WTC11 (cell line): ENCODE results near the gene KIF13A. TPM values are rescaled to one million over a fixed set of nuclear protein-coding genes. Genes with fewer than 3 reads are reported as not detected.

Experiments used
- ATAC-seq: fragments of 200-7000 bp; cut with Tn5 transposase; 2 replicates; pipeline ENCODE4 v1.10.0; 2021; ENCODE audit warnings: mild to moderate bottlenecking, moderate library complexity
- CTCF ChIA-PET: fragments of 300-600 bp; sonication (Branson Sonifier 250); formaldehyde crosslinking; loops from one replicate; lab custom pipeline; 2021; ENCODE audit warnings: antibody characterized with exemption; lab: Charles Lee
- POLR2A ChIA-PET: fragments of 350-600 bp; sonication (Branson Sonifier 250); formaldehyde crosslinking; loops from one replicate; lab custom pipeline; 2021; ENCODE audit warnings: antibody characterized with exemption; lab: Charles Lee
- DNase-seq: peaks from one replicate; pipeline ENCODE4 v3.0.0; 2021; ENCODE audit warnings: low spot score
- H3K27ac Mint-ChIP-seq: 2 replicates; pipeline ENCODE4 v1.8.0; 2021; ENCODE audit warnings: mixed read lengths
- H3K27me3 Mint-ChIP-seq: 2 replicates; pipeline ENCODE4 v1.8.0; 2021; ENCODE audit warnings: low read depth, mild to moderate bottlenecking, moderate library complexity, mixed read lengths
- H3K36me3 Mint-ChIP-seq: 2 replicates; pipeline ENCODE4 v1.8.0; 2021; ENCODE audit warnings: mixed read lengths
- H3K4me1 Mint-ChIP-seq: 2 replicates; pipeline ENCODE4 v1.8.0; 2022; ENCODE audit warnings: mixed read lengths
- H3K4me3 Mint-ChIP-seq: 2 replicates; pipeline ENCODE4 v1.8.0; 2021; ENCODE audit warnings: mild to moderate bottlenecking, moderate library complexity, mixed read lengths
- H3K9me3 Mint-ChIP-seq: 2 replicates; pipeline ENCODE4 v1.8.0; 2021; ENCODE audit warnings: mixed read lengths
- ARID4B ChIP-seq: sonication (generic); formaldehyde crosslinking; IDR thresholded peaks from 2 replicates; pipeline ENCODE4 v1.8.0; 2023; ENCODE audit warnings: missing genetic modification reagents, mild to moderate bottlenecking, borderline replicate concordance
- ATF6 ChIP-seq: sonication (generic); formaldehyde crosslinking; IDR thresholded peaks from 2 replicates; pipeline ENCODE4 v1.8.1; 2023; ENCODE audit warnings: mild to moderate bottlenecking, missing genetic modification reagents
- CREM ChIP-seq: sonication (generic); formaldehyde crosslinking; IDR thresholded peaks from 2 replicates; pipeline ENCODE4 v1.8.1; 2022; ENCODE audit warnings: mild to moderate bottlenecking, missing genetic modification reagents, moderate library complexity
- FOXJ3 ChIP-seq: sonication (generic); formaldehyde crosslinking; IDR thresholded peaks from 2 replicates; pipeline ENCODE4 v1.9.0; 2021; ENCODE audit warnings: missing genetic modification reagents, mild to moderate bottlenecking, borderline replicate concordance
- HMGA2 ChIP-seq: fragments of 250-450 bp; sonication (Bioruptor Pico); IDR thresholded peaks from 2 replicates; pipeline ENCODE4 v1.4.0; 2021; ENCODE audit warnings: mild to moderate bottlenecking, moderate library complexity
- MLX ChIP-seq: sonication (generic); formaldehyde crosslinking; IDR thresholded peaks from 2 replicates; pipeline ENCODE4 v1.8.1; 2023; ENCODE audit warnings: mild to moderate bottlenecking, missing genetic modification reagents, moderate library complexity
- MXD4 ChIP-seq: fragments of 250-450 bp; sonication (Bioruptor Pico); IDR thresholded peaks from 2 replicates; pipeline ENCODE4 v1.8.0; 2021; ENCODE audit warnings: mild to moderate bottlenecking, moderate library complexity, borderline replicate concordance
- PREB ChIP-seq: sonication (generic); formaldehyde crosslinking; IDR thresholded peaks from 2 replicates; pipeline ENCODE4 v1.8.1; 2022; ENCODE audit warnings: mild to moderate bottlenecking, missing genetic modification reagents, moderate library complexity, borderline replicate concordance
- SMAD4 ChIP-seq: sonication (generic); formaldehyde crosslinking; IDR thresholded peaks from 2 replicates; pipeline ENCODE4 v1.8.0; 2022; ENCODE audit warnings: mild to moderate bottlenecking, missing genetic modification reagents
- TCF7 ChIP-seq: sonication (generic); formaldehyde crosslinking; IDR thresholded peaks from 2 replicates; pipeline ENCODE4 v1.8.0; 2022; ENCODE audit warnings: mild to moderate bottlenecking, low read depth, missing genetic modification reagents, moderate library complexity
- TEAD1 ChIP-seq: sonication (generic); formaldehyde crosslinking; IDR thresholded peaks from 2 replicates; pipeline ENCODE4 v1.8.0; 2022; ENCODE audit warnings: mild to moderate bottlenecking, missing genetic modification reagents
- USF1 ChIP-seq: sonication (generic); formaldehyde crosslinking; IDR thresholded peaks from 2 replicates; pipeline ENCODE4 v1.8.0; 2022; ENCODE audit warnings: mild to moderate bottlenecking, missing genetic modification reagents
- ZMAT4 ChIP-seq: fragments of 250-450 bp; sonication (Bioruptor Pico); IDR thresholded peaks from 2 replicates; pipeline ENCODE4 v1.9.0; 2021; ENCODE audit warnings: mild to moderate bottlenecking
- ZNF232 ChIP-seq: sonication (generic); formaldehyde crosslinking; IDR thresholded peaks from 2 replicates; pipeline ENCODE4 v1.8.0; 2022; ENCODE audit warnings: mild to moderate bottlenecking, missing genetic modification reagents
- ZNF423 ChIP-seq: fragments of 250-450 bp; sonication (Bioruptor Pico); IDR thresholded peaks from 2 replicates; pipeline ENCODE4 v2.1.2; 2022; ENCODE audit warnings: mild to moderate bottlenecking, moderate library complexity
- ZNF512 ChIP-seq: sonication (generic); formaldehyde crosslinking; IDR thresholded peaks from 2 replicates; pipeline ENCODE4 v1.8.1; 2022; ENCODE audit warnings: missing genetic modification reagents, borderline replicate concordance
- ZNF532 ChIP-seq: fragments of 250-450 bp; sonication (Bioruptor Pico); IDR thresholded peaks from 2 replicates; pipeline ENCODE4 v1.9.0; 2021; ENCODE audit warnings: mild to moderate bottlenecking, borderline replicate concordance
- ZNF671 ChIP-seq: fragments of 250-450 bp; sonication (Bioruptor Pico); IDR thresholded peaks from 2 replicates; pipeline ENCODE4 v1.8.0; 2021; ENCODE audit warnings: mild to moderate bottlenecking
- total RNA-seq: library from RNA; stranded (reverse); gene quantifications from 3 replicates; pipeline ENCODE4 v1.2.3, GENCODE V29; 2021

Gene KIF13A
- total RNA-seq, 1 experiment from 2014 or later, result 32.7 TPM

- peaks cover 22% of the 10 kb centered on the region for H3K4me1 Mint-ChIP-seq
- H3K27me3 Mint-ChIP-seq, result no peaks in the 10 kb centered on the region
- ChIA-PET POLR2A (no interaction called here), CTCF (no interaction called here)
- TF ChIP-seq ZNF423 (no peak), ARID4B (CRISPR knock-in tag) (no peak), MLX (CRISPR knock-in tag) (no peak), ZNF512 (CRISPR knock-in tag) (no peak), CREM (CRISPR knock-in tag) (no peak), ZMAT4 (CRISPR knock-in tag) (no peak), HMGA2 (CRISPR knock-in tag) (no peak), ZNF232 (CRISPR knock-in tag) (no peak), ZNF532 (CRISPR knock-in tag) (no peak), USF1 (CRISPR knock-in tag) (no peak)
- H3K36me3 Mint-ChIP-seq, result peaks cover 3% of the 10 kb centered on the region; the same call in 1 of the 2 replicates
- H3K4me3 Mint-ChIP-seq, result no peak overlapping the region
- ATAC-seq (no peak), DNase-seq (no peak)
- no peaks in the 10 kb centered on the region; the same call in 1 of the 2 replicates for H3K9me3 Mint-ChIP-seq
- H3K27ac Mint-ChIP-seq, result no peak overlapping the region
These were observed 30.3 kb downstream of the KIF13A start for GRCh38 chr6:17957086-17957485.

- H3K4me3 Mint-ChIP-seq, result no peak overlapping the region
- ChIA-PET POLR2A (no interaction called here), CTCF (no interaction called here)
- peak overlapping the region; percentile 24; the same call in 1 of the 2 replicates for H3K27ac Mint-ChIP-seq
- H3K36me3 Mint-ChIP-seq, result peaks cover 3% of the 10 kb centered on the region; the same call in 1 of the 2 replicates
- DNase-seq (no peak), ATAC-seq (no peak)
- H3K27me3 Mint-ChIP-seq, result no peaks in the 10 kb centered on the region
- H3K4me1 Mint-ChIP-seq, result peaks cover 10% of the 10 kb centered on the region
- no peaks in the 10 kb centered on the region; the same call in 1 of the 2 replicates for H3K9me3 Mint-ChIP-seq
- TF ChIP-seq TCF7 (CRISPR knock-in tag), result no peak
- TF ChIP-seq MXD4, result no peak
- no peak for TF ChIP-seq TEAD1 (CRISPR knock-in tag)
- TF ChIP-seq SMAD4 (CRISPR knock-in tag), result no peak
- no peak for TF ChIP-seq ZNF671
- no peak for TF ChIP-seq FOXJ3 (CRISPR knock-in tag)
- TF ChIP-seq PREB (CRISPR knock-in tag), result no peak
- TF ChIP-seq ATF6, result no peak
These were observed 37.3 kb downstream of the KIF13A start for GRCh38 chr6:17950095-17950494.
